Kasumi-1 (cell line): ENCODE results near the gene GAS7.

Experiments used
- DNase-seq, 2 experiments: peaks; one replicate each; lab custom pipeline; 2025; lab: John Stamatoyannopoulos, UW

GAS7 gene

GRCh38 chr17:9916108-9916507 lies 282.3 kb downstream of the GAS7 start:
- DNase-seq, result no peak

- no peak for DNase-seq
Measured at GRCh38 chr17:9913476-9913875, 284.9 kb downstream of the GAS7 start.

- DNase-seq, result no peak
Measured at GRCh38 chr17:9912121-9913099, 286.0 kb downstream of the GAS7 start.

- no peak for DNase-seq
Measured at GRCh38 chr17:9911089-9911488, 287.3 kb downstream of the GAS7 start.

GRCh38 chr17:9908649-9909042 lies 289.8 kb downstream of the GAS7 start:
- DNase-seq, result no peak

GRCh38 chr17:9907883-9908648 lies 290.3 kb downstream of the GAS7 start:
- DNase-seq, result no peak

- DNase-seq, result no peak
Measured at GRCh38 chr17:9907131-9907530, 291.3 kb downstream of the GAS7 start.

- DNase-seq, result no peak
Measured at GRCh38 chr17:9906616-9907015, 291.8 kb downstream of the GAS7 start.

- peak in 1 of 2 experiments; percentile 0 for DNase-seq
Measured at GRCh38 chr17:9905902-9906301, 292.5 kb downstream of the GAS7 start.

- no peak for DNase-seq
Measured at GRCh38 chr17:9905078-9905415, 293.4 kb downstream of the GAS7 start, which contains the start of gene RCVRN. Gene RCVRN, minus strand, starts transcription at chr17:9905271. Its CDS starts 91 bp downstream, at chr17:9905180.

GRCh38 chr17:9904277-9905077 lies 293.9 kb downstream of the GAS7 start:
- no peak for DNase-seq

GRCh38 chr17:9902120-9902519 lies 296.3 kb downstream of the GAS7 start:
- DNase-seq, result no peak

- no peak for DNase-seq
Measured at GRCh38 chr17:9900784-9901183, 297.6 kb downstream of the GAS7 start.

GRCh38 chr17:9900044-9900594 lies 298.3 kb downstream of the GAS7 start:
- no peak for DNase-seq

GRCh38 chr17:9899280-9900043 lies 298.9 kb downstream of the GAS7 start:
- no peak for DNase-seq

GRCh38 chr17:9898812-9899211 lies 299.6 kb downstream of the GAS7 start:
- DNase-seq, result no peak

GRCh38 chr17:9897372-9897968 lies 300.9 kb downstream of the GAS7 start:
- DNase-seq, result no peak

- DNase-seq, result no peak
Measured at GRCh38 chr17:9895923-9896322, 302.5 kb downstream of the GAS7 start.

- no peak for DNase-seq
Measured at GRCh38 chr17:9894231-9894630, 304.2 kb downstream of the GAS7 start.

GRCh38 chr17:9893411-9894012 lies 304.9 kb downstream of the GAS7 start:
- no peak for DNase-seq
